ENCODE results near the gene ABLIM3. TPM values are rescaled to one million over a fixed set of nuclear protein-coding genes. Genes with fewer than 3 reads are reported as not detected.
"Not testable (repeated sequence)": the region's sequence is repeated elsewhere in the genome, so short reads cannot be mapped to it uniquely, and the experiment has no call there.

Gene ABLIM3
- total RNA-seq, 1 experiment from 2014 or later = not detected

DNA sequence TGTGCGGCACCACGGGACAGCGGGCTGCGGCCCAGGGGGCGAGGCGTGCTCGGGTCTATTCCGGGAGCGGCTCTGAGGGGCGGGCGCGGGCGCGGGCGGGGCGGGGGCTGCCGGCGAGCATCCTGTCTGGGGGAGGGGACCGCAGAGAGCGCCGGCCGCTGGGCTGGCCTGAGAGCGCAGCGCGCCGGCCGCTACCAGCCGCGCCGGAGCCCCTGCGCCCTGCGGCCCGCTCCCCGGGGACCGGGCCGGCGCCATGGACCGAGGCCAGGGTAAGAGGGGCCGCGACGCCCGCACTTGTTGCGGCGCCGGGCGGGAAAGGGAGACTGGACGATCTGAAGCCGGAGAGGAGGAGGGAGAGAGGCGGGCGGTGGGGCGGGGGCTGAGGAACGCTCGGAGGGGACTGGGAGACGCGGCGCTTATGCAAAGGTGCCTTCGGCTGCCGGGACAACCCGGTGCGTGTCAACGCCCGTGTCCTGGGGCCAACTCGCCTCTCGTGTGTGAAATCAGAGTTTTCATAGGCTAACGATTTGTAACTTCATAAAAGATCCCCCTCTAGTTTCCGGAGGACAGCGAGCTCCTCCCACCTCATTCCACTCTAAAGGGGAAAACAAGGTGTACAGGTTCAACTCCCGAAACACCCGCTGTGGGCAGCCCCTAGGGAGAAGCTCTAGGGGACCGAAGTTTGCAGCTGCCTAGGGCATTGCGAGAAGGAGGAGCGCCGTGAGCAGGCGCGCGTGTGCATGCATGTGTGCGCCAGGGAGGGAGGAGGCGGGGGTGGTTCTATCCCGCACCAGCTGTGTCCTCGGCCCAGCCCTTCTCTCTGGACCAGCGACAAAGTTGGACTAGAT lies 130.6 kb downstream of the ABLIM3 start, which contains the start of gene AFAP1L1:
AFAP1L1 (plus strand) TSS at position 144 of the 848 bp plus-strand sequence; CDS start at position 254, 110 bp downstream.
- no peaks in the 10 kb centered on the region for H3K79me2 ChIP-seq (ENCODE audit: low read length)
- peaks cover 6% of the 10 kb centered on the region for H3K4me1 ChIP-seq (ENCODE audit: low read length)
- H2AFZ ChIP-seq (ENCODE audit: low read length) = no peak within 1 kb of the TSS
- H3K27me3 ChIP-seq (ENCODE audit: low read length) = no peaks in the 10 kb centered on the region; the same call in 1 of the 2 replicates
- no peak within 1 kb of the TSS for H3K4me2 ChIP-seq (ENCODE audit: low read depth, low read length, poor library complexity, severe bottlenecking)
- peaks cover 2% of the 10 kb centered on the region; the same call in 1 of the 2 replicates for H3K9me3 ChIP-seq (ENCODE audit: low read length)
- no peak for DNase-seq
- no peaks in the 10 kb centered on the region for H3K9me2 ChIP-seq (replicated peaks; ENCODE audit: insufficient read depth, low read length)
- H3K27ac ChIP-seq (ENCODE audit: low read length) = no peak within 1 kb of the TSS
- no peaks in the 10 kb centered on the region for H4K20me1 ChIP-seq (ENCODE audit: insufficient read depth, low read depth, low read length)
- H3K36me3 ChIP-seq (ENCODE audit: insufficient read depth, low read length) = no peaks in the 10 kb centered on the region; the same call in 1 of the 2 replicates
- no peak within 1 kb of the TSS for H3K4me3 ChIP-seq (ENCODE audit: low read length)
- no peak within 1 kb of the TSS for H3K9ac ChIP-seq (ENCODE audit: low read length)

DNA sequence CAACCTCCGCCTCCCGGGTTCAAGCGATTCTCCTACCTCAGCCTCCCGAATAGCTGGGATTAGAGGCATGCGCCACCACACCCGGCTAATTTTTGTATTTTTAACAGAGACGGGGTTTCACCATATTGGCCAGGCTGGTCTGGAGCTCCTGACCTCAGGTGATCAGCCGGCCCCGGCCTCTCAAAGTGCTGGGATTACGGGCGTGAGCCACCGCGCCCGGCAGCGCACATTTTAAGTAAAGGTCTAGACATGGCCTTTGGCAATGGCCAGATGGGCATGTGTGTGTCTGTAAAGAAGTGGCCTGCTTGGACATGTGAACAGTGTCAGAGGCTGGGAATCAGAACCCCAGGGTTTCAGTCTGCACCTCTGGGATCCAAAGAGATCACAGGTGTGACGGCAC lies 131.5 kb downstream of the ABLIM3 start:
- H3K27me3 ChIP-seq (ENCODE audit: low read length); H3K36me3 ChIP-seq (ENCODE audit: insufficient read depth, low read length); DNase-seq; H3K4me2 ChIP-seq (ENCODE audit: low read depth, low read length, poor library complexity, severe bottlenecking); H3K9me2 ChIP-seq (replicated peaks; ENCODE audit: insufficient read depth, low read length); H4K20me1 ChIP-seq (ENCODE audit: insufficient read depth, low read depth, low read length); H3K79me2 ChIP-seq (ENCODE audit: low read length); H3K4me3 ChIP-seq (ENCODE audit: low read length); H3K9ac ChIP-seq (ENCODE audit: low read length); H2AFZ ChIP-seq (ENCODE audit: low read length); H3K9me3 ChIP-seq (ENCODE audit: low read length); H3K4me1 ChIP-seq (ENCODE audit: low read length); H3K27ac ChIP-seq (ENCODE audit: low read length): not testable (repeated sequence)

DNA sequence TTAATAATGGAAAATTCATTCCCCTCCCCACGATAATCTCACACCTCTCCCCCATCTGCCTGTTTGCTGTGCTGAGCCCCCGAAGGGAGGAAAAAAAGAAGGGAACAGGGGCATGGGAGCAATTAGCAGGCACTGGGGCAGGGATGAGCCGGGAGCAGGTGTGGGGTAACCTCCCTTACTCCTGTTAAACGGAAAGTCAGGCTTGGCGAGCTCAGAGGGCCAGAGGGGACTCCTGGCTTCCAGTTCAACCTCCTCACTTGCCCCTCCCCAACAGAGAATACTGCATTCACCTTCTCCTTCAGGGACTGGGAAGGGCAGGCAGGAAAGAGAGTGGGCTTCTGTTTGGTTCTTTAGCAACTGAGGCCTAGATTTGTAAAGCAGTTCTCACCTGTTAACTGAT lies 131.9 kb downstream of the ABLIM3 start:
- H3K36me3 ChIP-seq (ENCODE audit: insufficient read depth, low read length) = no peaks in the 10 kb centered on the region; the same call in 1 of the 2 replicates
- no peak overlapping the region for H3K9ac ChIP-seq (ENCODE audit: low read length)
- H3K9me3 ChIP-seq (ENCODE audit: low read length) = peaks cover 2% of the 10 kb centered on the region; the same call in 1 of the 2 replicates
- no peaks in the 10 kb centered on the region for H3K9me2 ChIP-seq (replicated peaks; ENCODE audit: insufficient read depth, low read length)
- H3K4me3 ChIP-seq (ENCODE audit: low read length) = no peak overlapping the region
- H4K20me1 ChIP-seq (ENCODE audit: insufficient read depth, low read depth, low read length) = no peaks in the 10 kb centered on the region
- H3K27me3 ChIP-seq (ENCODE audit: low read length) = no peaks in the 10 kb centered on the region; the same call in 1 of the 2 replicates
- H3K27ac ChIP-seq (ENCODE audit: low read length) = no peak overlapping the region
- H2AFZ ChIP-seq (ENCODE audit: low read length) = no peak overlapping the region
- DNase-seq = no peak
- H3K4me2 ChIP-seq (ENCODE audit: low read depth, low read length, poor library complexity, severe bottlenecking) = no peak overlapping the region
- H3K4me1 ChIP-seq (ENCODE audit: low read length) = no peaks in the 10 kb centered on the region
- no peaks in the 10 kb centered on the region for H3K79me2 ChIP-seq (ENCODE audit: low read length)

DNA sequence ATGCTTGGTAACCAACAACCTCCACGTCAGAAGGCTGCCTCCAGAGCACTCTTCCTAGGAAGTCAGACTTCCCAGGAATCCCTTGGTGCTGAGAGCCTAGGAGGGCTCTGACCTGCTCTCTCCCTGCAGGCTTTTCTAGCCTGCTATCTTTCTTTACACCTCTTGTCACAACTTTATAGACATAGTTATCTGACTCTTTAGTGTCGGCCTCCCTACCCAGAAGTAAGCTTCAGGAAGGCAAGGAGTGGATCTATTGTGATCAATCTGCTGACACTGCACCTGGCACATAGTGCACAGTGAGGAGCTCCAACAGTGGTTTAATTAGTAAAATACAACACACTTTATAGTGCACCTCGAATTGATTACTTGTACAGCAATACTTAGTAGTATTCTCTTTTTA lies 132.7 kb downstream of the ABLIM3 start:
- Histone ChIP-seq H2AFZ (ENCODE audit: low read length) (no peak overlapping the region), H3K4me1 (ENCODE audit: low read length) (no peaks in the 10 kb centered on the region), H4K20me1 (ENCODE audit: insufficient read depth, low read depth, low read length) (no peaks in the 10 kb centered on the region), H3K27me3 (ENCODE audit: low read length) (no peaks in the 10 kb centered on the region; the same call in 1 of the 2 replicates), H3K9me2 (replicated peaks; ENCODE audit: insufficient read depth, low read length) (no peaks in the 10 kb centered on the region), H3K9ac (ENCODE audit: low read length) (no peak overlapping the region), H3K4me3 (ENCODE audit: low read length) (no peak overlapping the region), H3K36me3 (ENCODE audit: insufficient read depth, low read length) (no peaks in the 10 kb centered on the region), H3K9me3 (ENCODE audit: low read length) (no peaks in the 10 kb centered on the region), H3K4me2 (ENCODE audit: low read depth, low read length, poor library complexity, severe bottlenecking) (no peak overlapping the region), H3K27ac (ENCODE audit: low read length) (no peak overlapping the region), H3K79me2 (ENCODE audit: low read length) (no peaks in the 10 kb centered on the region)
- no peak for DNase-seq

DNA sequence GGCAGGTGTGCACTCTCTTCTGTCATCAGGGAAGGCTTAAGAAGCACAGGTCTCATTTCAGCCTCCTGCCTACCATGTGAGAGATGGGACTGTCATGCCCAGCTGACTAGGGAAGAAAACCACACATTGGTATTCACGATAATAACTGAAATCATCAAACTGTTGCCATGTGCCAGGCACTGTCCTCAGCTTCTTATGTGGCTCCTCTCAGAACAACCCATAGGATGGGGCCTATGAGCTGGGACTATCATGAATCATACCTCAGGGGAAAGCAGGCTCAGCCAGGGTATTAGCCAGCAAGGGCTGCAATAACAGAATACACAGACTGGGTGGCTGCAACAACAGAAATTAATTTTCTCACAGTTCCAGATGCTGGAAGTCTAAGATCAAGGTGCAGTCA lies 133.6 kb downstream of the ABLIM3 start:
- Histone ChIP-seq H4K20me1 (ENCODE audit: insufficient read depth, low read depth, low read length) (no peaks in the 10 kb centered on the region), H3K36me3 (ENCODE audit: insufficient read depth, low read length) (no peaks in the 10 kb centered on the region), H3K4me3 (ENCODE audit: low read length) (no peak overlapping the region), H2AFZ (ENCODE audit: low read length) (no peak overlapping the region), H3K9me2 (replicated peaks; ENCODE audit: insufficient read depth, low read length) (no peaks in the 10 kb centered on the region), H3K4me2 (ENCODE audit: low read depth, low read length, poor library complexity, severe bottlenecking) (no peak overlapping the region), H3K9me3 (ENCODE audit: low read length) (no peaks in the 10 kb centered on the region), H3K27me3 (ENCODE audit: low read length) (no peaks in the 10 kb centered on the region; the same call in 1 of the 2 replicates), H3K9ac (ENCODE audit: low read length) (no peak overlapping the region), H3K79me2 (ENCODE audit: low read length) (no peaks in the 10 kb centered on the region), H3K27ac (ENCODE audit: low read length) (no peak overlapping the region), H3K4me1 (ENCODE audit: low read length) (no peaks in the 10 kb centered on the region)
- no peak for DNase-seq

DNA sequence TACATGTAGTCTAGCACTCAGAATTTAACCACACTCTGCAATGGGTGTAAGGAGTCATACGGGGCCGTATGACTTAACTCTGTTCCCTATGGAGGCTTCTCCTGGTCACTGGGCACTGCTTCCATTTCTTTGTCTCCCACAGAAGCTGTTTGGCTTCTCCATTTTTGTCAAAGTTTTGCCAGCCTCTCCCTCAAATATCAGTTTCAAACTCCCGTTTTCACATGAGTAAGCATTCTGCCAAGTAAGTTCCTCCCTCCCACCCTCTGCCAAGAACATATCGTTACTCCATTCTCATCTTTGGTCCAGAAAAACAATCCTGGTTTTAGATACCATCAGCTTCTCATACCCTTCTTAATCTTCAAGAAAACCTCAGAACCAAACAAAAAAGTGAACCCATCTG lies 136.5 kb downstream of the ABLIM3 start:
- Histone ChIP-seq H3K79me2 (ENCODE audit: low read length) (no peaks in the 10 kb centered on the region), H3K4me3 (ENCODE audit: low read length) (no peak overlapping the region), H3K9me2 (replicated peaks; ENCODE audit: insufficient read depth, low read length) (no peaks in the 10 kb centered on the region), H3K36me3 (ENCODE audit: insufficient read depth, low read length) (no peaks in the 10 kb centered on the region), H4K20me1 (ENCODE audit: insufficient read depth, low read depth, low read length) (no peaks in the 10 kb centered on the region), H3K9ac (ENCODE audit: low read length) (no peak overlapping the region), H3K27me3 (ENCODE audit: low read length) (no peaks in the 10 kb centered on the region; the same call in 1 of the 2 replicates), H2AFZ (ENCODE audit: low read length) (no peak overlapping the region), H3K4me2 (ENCODE audit: low read depth, low read length, poor library complexity, severe bottlenecking) (no peak overlapping the region), H3K9me3 (ENCODE audit: low read length) (no peaks in the 10 kb centered on the region), H3K27ac (ENCODE audit: low read length) (no peak overlapping the region), H3K4me1 (ENCODE audit: low read length) (no peaks in the 10 kb centered on the region)
- no peak for DNase-seq

DNA sequence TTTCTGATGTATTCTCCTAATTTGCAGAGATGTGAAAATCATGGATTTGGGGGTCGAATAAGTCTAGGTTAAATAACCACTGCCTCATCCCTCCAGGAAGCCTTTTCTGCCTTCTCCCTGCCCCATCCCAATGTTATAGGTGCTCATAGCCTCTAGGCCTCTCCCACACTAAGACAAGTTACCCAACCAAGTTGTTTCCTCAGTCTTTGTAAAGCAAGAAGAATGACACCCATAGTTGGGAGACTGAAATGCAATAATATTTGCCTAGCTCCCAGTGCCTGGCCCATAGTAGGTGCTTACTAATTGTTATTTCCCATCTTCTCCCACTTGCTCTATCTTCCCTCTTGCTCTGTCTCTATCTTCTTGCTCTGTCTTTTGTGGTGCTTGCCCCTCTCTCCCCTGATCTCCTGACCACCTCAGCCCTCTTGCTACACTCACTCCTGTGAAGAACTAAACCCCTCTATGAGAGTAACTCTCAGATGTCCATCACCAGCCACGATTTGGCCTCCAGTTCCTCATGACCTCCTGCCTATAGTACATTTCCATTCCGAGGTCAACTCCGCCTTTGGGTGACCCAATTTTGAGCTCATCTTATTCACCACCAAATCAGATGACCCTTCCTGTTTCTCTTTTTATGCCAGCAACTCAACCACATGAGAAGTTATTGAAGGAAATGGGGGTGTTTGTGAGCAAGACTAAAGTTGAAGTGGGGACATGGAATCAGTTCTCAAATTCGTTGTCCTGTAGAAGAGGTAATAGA lies 137.3 kb downstream of the ABLIM3 start:
- Histone ChIP-seq H3K4me2 (ENCODE audit: low read depth, low read length, poor library complexity, severe bottlenecking) (no peak overlapping the region), H3K27ac (ENCODE audit: low read length) (no peak overlapping the region)
- DNase-seq = no peak

DNA sequence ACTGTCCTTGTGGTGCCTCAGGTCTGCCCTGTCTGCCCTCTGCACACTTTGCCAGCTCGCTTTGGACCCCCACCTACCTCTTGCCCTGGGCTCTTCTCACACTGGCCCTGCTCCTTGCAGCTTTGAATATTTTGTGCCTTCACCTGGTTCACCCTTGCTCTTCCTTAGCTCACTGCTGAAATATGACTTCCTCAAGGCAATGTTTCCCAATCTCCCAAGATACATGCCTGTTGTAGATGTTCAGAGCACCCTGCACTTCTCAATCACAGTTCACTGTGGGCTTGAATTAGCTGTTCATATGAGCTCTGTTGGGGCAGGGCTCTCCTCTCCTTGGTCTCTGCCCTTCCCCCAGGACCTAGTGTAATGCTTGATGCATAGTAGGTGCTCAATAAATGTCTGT lies 138.4 kb downstream of the ABLIM3 start:
- Histone ChIP-seq H3K4me2 (ENCODE audit: low read depth, low read length, poor library complexity, severe bottlenecking) (no peak overlapping the region), H4K20me1 (ENCODE audit: insufficient read depth, low read depth, low read length) (no peaks in the 10 kb centered on the region), H3K9me3 (ENCODE audit: low read length) (no peaks in the 10 kb centered on the region), H3K27me3 (ENCODE audit: low read length) (no peaks in the 10 kb centered on the region; the same call in 1 of the 2 replicates), H3K79me2 (ENCODE audit: low read length) (no peaks in the 10 kb centered on the region), H3K9me2 (replicated peaks; ENCODE audit: insufficient read depth, low read length) (no peaks in the 10 kb centered on the region), H3K9ac (ENCODE audit: low read length) (no peak overlapping the region), H2AFZ (ENCODE audit: low read length) (no peak overlapping the region), H3K27ac (ENCODE audit: low read length) (no peak overlapping the region), H3K4me1 (ENCODE audit: low read length) (peaks cover 13% of the 10 kb centered on the region), H3K4me3 (ENCODE audit: low read length) (no peak overlapping the region), H3K36me3 (ENCODE audit: insufficient read depth, low read length) (no peaks in the 10 kb centered on the region)
- no peak for DNase-seq

More for the DNA sequence above, 137.3 kb downstream of the ABLIM3 start:
- Histone ChIP-seq H3K9ac (ENCODE audit: low read length) (no peak overlapping the region), H3K36me3 (ENCODE audit: insufficient read depth, low read length) (no peaks in the 10 kb centered on the region), H4K20me1 (ENCODE audit: insufficient read depth, low read depth, low read length) (no peaks in the 10 kb centered on the region), H3K9me2 (replicated peaks; ENCODE audit: insufficient read depth, low read length) (no peaks in the 10 kb centered on the region), H3K27me3 (ENCODE audit: low read length) (no peaks in the 10 kb centered on the region; the same call in 1 of the 2 replicates), H3K9me3 (ENCODE audit: low read length) (no peaks in the 10 kb centered on the region), H2AFZ (ENCODE audit: low read length) (no peak overlapping the region), H3K4me1 (ENCODE audit: low read length) (peaks cover 3% of the 10 kb centered on the region), H3K4me3 (ENCODE audit: low read length) (no peak overlapping the region), H3K79me2 (ENCODE audit: low read length) (no peaks in the 10 kb centered on the region)
